ENCODE data around the gene METTL5. TPM values are rescaled to one million over a fixed set of nuclear protein-coding genes. Genes with fewer than 3 reads are reported as not detected.

METTL5 gene
- polyA plus RNA-seq, 1 donor from 2014 or later = 73.8 TPM

DNA sequence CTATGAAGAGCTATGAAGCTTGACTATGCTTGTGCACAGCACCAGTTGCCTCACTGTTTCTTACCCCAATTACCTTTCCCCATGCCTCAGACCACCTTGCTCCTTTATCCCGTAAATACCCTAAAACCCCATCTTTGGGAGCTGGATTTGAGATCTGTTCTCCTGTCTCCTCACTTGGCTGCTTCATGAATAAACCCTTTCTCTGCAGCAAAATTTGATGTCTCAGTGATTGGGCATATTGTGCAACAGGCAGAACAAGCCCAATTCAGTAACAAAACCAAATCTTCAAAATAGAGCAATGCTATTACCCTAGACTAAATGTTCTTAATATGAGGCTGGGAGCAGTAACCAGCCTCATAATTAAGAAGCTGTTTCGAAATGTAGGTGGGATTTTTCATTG, 29.5 kb downstream of the METTL5 start:
- Histone ChIP-seq H2AFZ (ENCODE audit: low read depth, low read length) (no peak overlapping the region), H4K20me1 (ENCODE audit: insufficient read depth) (no peaks in the 10 kb centered on the region), H3K9me3 (ENCODE audit: low read length) (no peaks in the 10 kb centered on the region), H3K36me3 (ENCODE audit: insufficient read depth, low read length) (no peaks in the 10 kb centered on the region), H3K9ac (ENCODE audit: low read length) (no peak overlapping the region), H3K27me3 (ENCODE audit: insufficient read depth, low read depth, low read length) (no peaks in the 10 kb centered on the region), H3K4me3 (ENCODE audit: low read length) (no peak overlapping the region), H3K27ac (ENCODE audit: low read length) (no peak overlapping the region), H3F3A (ENCODE audit: insufficient read depth, low read length, poor library complexity, severe bottlenecking) (no peaks in the 10 kb centered on the region), H3K79me2 (replicated peaks; ENCODE audit: insufficient read depth, low read length) (no peaks in the 10 kb centered on the region), H3K9me2 (ENCODE audit: insufficient read depth, low read length) (no peaks in the 10 kb centered on the region), H3K4me2 (ENCODE audit: low read length) (no peak overlapping the region)
- TF ChIP-seq RAD21 (conservative IDR thresholded peaks at IDR 0.05) = no peak
- no peak for TF ChIP-seq CTCF (IDR thresholded peaks at IDR 0.05; ENCODE audit: poor library complexity, severe bottlenecking)
- no peak for TF ChIP-seq SMC3 (conservative IDR thresholded peaks at IDR 0.05; ENCODE audit: poor library complexity)
- no peak for TF ChIP-seq EZH2 (IDR thresholded peaks at IDR 0.05; ENCODE audit: borderline replicate concordance, insufficient read depth, low read length, poor library complexity, severe bottlenecking)
- no peak for TF ChIP-seq EP300 (conservative IDR thresholded peaks at IDR 0.05; ENCODE audit: poor library complexity, severe bottlenecking)

DNA sequence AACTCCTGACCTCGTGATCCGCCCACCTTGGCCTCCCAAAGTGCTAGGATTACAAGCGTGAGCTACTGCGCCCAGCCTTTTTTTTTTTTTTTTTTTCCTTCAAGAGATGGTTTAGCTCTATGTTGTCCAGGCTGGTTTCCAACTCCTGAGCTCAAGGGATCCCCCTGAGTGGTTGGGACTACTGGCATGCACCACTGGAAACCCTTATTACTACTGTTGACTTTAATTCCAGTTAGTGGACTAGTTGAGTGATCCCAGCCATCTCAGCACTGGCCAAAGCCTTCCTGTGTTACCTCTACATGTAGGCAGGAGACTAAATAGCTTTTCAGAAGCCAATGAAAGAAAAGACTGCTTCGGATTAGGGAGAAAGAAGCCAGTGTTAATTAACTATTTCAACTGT, 34.1 kb downstream of the METTL5 start:
- Histone ChIP-seq H4K20me1 (ENCODE audit: insufficient read depth) (no peaks in the 10 kb centered on the region), H3K79me2 (replicated peaks; ENCODE audit: insufficient read depth, low read length) (no peaks in the 10 kb centered on the region), H3K9me3 (ENCODE audit: low read length) (no peaks in the 10 kb centered on the region), H3K4me3 (ENCODE audit: low read length) (no peak overlapping the region), H3K27me3 (ENCODE audit: insufficient read depth, low read depth, low read length) (no peaks in the 10 kb centered on the region), H3K4me2 (ENCODE audit: low read length) (no peak overlapping the region), H3K36me3 (ENCODE audit: insufficient read depth, low read length) (no peaks in the 10 kb centered on the region), H3K9me2 (ENCODE audit: insufficient read depth, low read length) (no peaks in the 10 kb centered on the region), H2AFZ (ENCODE audit: low read depth, low read length) (no peak overlapping the region), H3K27ac (ENCODE audit: low read length) (no peak overlapping the region), H3F3A (ENCODE audit: insufficient read depth, low read length, poor library complexity, severe bottlenecking) (no peaks in the 10 kb centered on the region), H3K9ac (ENCODE audit: low read length) (no peak overlapping the region)
- TF ChIP-seq POLR2AphosphoS5 (IDR thresholded peaks at IDR 0.05) (no peak), EP300 (conservative IDR thresholded peaks at IDR 0.05; ENCODE audit: poor library complexity, severe bottlenecking) (no peak), CTCF (IDR thresholded peaks at IDR 0.05; ENCODE audit: poor library complexity, severe bottlenecking) (no peak), RAD21 (conservative IDR thresholded peaks at IDR 0.05) (no peak), SMC3 (conservative IDR thresholded peaks at IDR 0.05; ENCODE audit: poor library complexity) (no peak), MXI1 (conservative IDR thresholded peaks at IDR 0.05; ENCODE audit: poor library complexity, severe bottlenecking) (no peak)

- H3K4me3 ChIP-seq (ENCODE audit: low read length) = no peak overlapping the region
- no peaks in the 10 kb centered on the region for H4K20me1 ChIP-seq (ENCODE audit: insufficient read depth)
- no peaks in the 10 kb centered on the region for H3K27me3 ChIP-seq (ENCODE audit: insufficient read depth, low read depth, low read length)
- no peak overlapping the region for H3K27ac ChIP-seq (ENCODE audit: low read length)
- H3K4me2 ChIP-seq (ENCODE audit: low read length) = no peak overlapping the region
- H3F3A ChIP-seq (ENCODE audit: insufficient read depth, low read length, poor library complexity, severe bottlenecking) = no peaks in the 10 kb centered on the region
- H3K9ac ChIP-seq (ENCODE audit: low read length) = no peak overlapping the region
- no peaks in the 10 kb centered on the region for H3K36me3 ChIP-seq (ENCODE audit: insufficient read depth, low read length)
- H2AFZ ChIP-seq (ENCODE audit: low read depth, low read length) = no peak overlapping the region
- H3K9me3 ChIP-seq (ENCODE audit: low read length) = no peaks in the 10 kb centered on the region
- no peaks in the 10 kb centered on the region for H3K9me2 ChIP-seq (ENCODE audit: insufficient read depth, low read length)
- TF ChIP-seq EP300 (conservative IDR thresholded peaks at IDR 0.05; ENCODE audit: poor library complexity, severe bottlenecking) = no peak
- TF ChIP-seq POLR2AphosphoS5 (IDR thresholded peaks at IDR 0.05) = no peak
- no peaks in the 10 kb centered on the region for H3K79me2 ChIP-seq (replicated peaks; ENCODE audit: insufficient read depth, low read length)
Measured at GRCh38 chr2:169782513-169782912, 42.2 kb downstream of the METTL5 start.
